Activated CD4-positive, alpha-beta memory T cell treated with anti-CD3 and anti-CD28 coated beads for 36 hours (primary cell): ENCODE results near the gene SLC18B1. TPM values are rescaled to one million over a fixed set of nuclear protein-coding genes. Genes with fewer than 3 reads are reported as not detected.

Experiments used
- CTCF ChIA-PET: fragments of 350-600 bp; sonication (Branson Sonifier 250); formaldehyde crosslinking; loops from one replicate; lab custom pipeline; 2021; ENCODE audit warnings: antibody characterized with exemption, inconsistent platforms; lab: Charles Lee
- POLR2A ChIA-PET: fragments of 350-600 bp; sonication (Branson Sonifier 250); formaldehyde crosslinking; loops from one replicate; lab custom pipeline; 2021; ENCODE audit warnings: antibody characterized with exemption; lab: Charles Lee
- DNase-seq: peaks from one replicate; pipeline ENCODE4 v3.0.0-alpha.2; 2020
- H3K27ac Mint-ChIP-seq: one replicate; pipeline ENCODE4 v1.8.0; 2021; ENCODE audit warnings: mixed read lengths
- H3K27me3 Mint-ChIP-seq: one replicate; pipeline ENCODE4 v1.8.0; 2021; ENCODE audit warnings: mixed read lengths
- H3K36me3 Mint-ChIP-seq: one replicate; pipeline ENCODE4 v1.8.0; 2021; ENCODE audit warnings: mixed read lengths
- H3K4me1 Mint-ChIP-seq: one replicate; pipeline ENCODE4 v1.8.0; 2021; ENCODE audit warnings: low read depth, mixed read lengths
- H3K4me3 Mint-ChIP-seq: one replicate; pipeline ENCODE4 v1.8.0; 2021; ENCODE audit warnings: mild to moderate bottlenecking, mixed read lengths
- H3K9me3 Mint-ChIP-seq: one replicate; pipeline ENCODE4 v1.8.0; 2021; ENCODE audit warnings: mixed read lengths
- intact Hi-C: fragments of 100-400 bp; cut with micrococcal nuclease; formaldehyde crosslinking; loops from one replicate; pipeline ENCODE4 v1.15.1; 2023
- total RNA-seq, 2 experiments: library from RNA; stranded (reverse); gene quantifications; one replicate each; pipeline ENCODE4 v1.2.3, GENCODE V29; 2021

Gene SLC18B1
- total RNA-seq, 2 experiments from 2014 or later, result 4.5 to 5.2 TPM

DNA sequence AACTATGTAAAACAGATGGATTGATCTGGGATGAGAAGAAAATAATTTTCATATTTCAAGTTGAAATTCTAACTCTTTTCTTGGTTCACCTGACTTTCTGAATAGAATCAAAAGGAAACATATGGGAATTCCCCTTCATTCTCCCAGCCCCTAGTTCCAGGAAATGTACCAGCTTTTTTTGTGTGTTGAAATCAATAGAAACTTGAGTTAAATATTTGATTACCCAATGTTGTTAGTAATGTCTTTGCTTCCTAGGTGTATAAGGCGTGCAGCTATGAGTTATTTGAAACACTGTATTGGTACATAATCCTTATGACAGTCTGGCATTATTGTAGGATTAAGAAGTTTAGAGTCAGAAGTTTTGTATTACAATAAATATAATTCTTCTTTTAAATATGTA lies 62.2 kb downstream of the SLC18B1 start:
- Mint-ChIP-seq H3K27ac (no peak overlapping the region), H3K27me3 (peaks cover 3% of the 10 kb centered on the region), H3K4me1 (peaks cover 17% of the 10 kb centered on the region), H3K36me3 (peaks cover 5% of the 10 kb centered on the region), H3K4me3 (no peak overlapping the region), H3K9me3 (peaks cover 5% of the 10 kb centered on the region)
- ChIA-PET POLR2A (interaction anchor here (0.7 kb wide), 1 partner anchor 76 kb away, joined by 3 read pairs; no protein-coding TSS in a partner anchor), CTCF (no interaction called here)
- DNase-seq, result no peak
- intact Hi-C loops, result loop anchor here (2.0 kb wide), 1 partner anchor 27 kb away; no protein-coding TSS in a partner anchor

DNA sequence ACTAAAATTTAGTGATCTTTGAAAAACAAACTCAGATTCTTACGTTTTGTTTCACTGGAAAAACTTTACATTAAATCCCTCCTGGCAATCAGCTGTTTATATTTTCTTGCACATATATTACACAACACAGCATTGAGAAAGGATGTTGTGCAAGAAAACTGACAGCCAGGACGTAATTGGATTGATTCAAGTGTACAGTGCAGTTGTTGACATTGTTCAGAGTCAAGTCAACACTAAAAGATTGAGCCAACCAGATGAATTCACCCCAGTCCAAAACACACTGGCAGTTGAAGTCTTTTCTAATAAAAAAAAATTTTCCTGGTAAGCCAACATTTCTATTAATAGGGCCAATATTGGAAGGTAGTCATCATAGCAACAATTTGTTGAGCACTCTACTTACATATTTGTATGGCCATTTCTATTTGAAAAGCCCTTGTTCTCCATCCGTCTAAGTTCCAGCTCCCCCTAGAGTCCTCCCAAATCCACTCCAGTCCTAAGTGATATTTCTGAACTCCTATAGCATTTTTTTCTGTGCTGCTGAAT lies 63.7 kb downstream of the SLC18B1 start:
- H3K27ac Mint-ChIP-seq, result no peak overlapping the region
- H3K4me1 Mint-ChIP-seq, result peaks cover 17% of the 10 kb centered on the region
- peaks cover 4% of the 10 kb centered on the region for H3K9me3 Mint-ChIP-seq
- peaks cover 3% of the 10 kb centered on the region for H3K27me3 Mint-ChIP-seq
- CTCF ChIA-PET, result no interaction called here
- intact Hi-C loops, result no loop called here
- DNase-seq, result no peak
- no peaks in the 10 kb centered on the region for H3K36me3 Mint-ChIP-seq
- POLR2A ChIA-PET, result no interaction called here
- H3K4me3 Mint-ChIP-seq, result no peak overlapping the region

DNA sequence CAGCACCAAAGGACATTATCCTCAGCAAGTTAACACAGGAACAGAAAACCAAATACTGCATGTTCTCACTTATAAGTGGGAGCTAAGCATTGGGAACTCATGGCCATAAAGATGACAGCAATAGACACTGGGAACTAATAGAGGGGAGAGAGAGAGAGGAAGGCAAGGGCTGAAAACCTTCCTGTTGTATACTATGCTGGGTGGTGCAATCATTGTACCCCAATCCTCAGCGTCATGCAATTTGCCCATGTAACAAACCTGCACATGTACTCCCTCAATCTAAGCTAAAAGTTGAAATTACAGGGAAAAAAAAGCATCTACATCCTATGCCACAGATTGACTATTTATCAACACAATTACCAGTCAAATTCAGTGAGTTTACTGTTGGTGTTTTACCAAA lies 64.6 kb downstream of the SLC18B1 start:
- DNase-seq, result no peak
- peaks cover 3% of the 10 kb centered on the region for H3K27me3 Mint-ChIP-seq
- no peaks in the 10 kb centered on the region for H3K36me3 Mint-ChIP-seq
- no peaks in the 10 kb centered on the region for H3K9me3 Mint-ChIP-seq
- intact Hi-C loops, result no loop called here
- H3K4me1 Mint-ChIP-seq, result peaks cover 17% of the 10 kb centered on the region
- POLR2A ChIA-PET, result no interaction called here
- H3K27ac Mint-ChIP-seq, result no peak overlapping the region
- CTCF ChIA-PET, result interaction anchor here (0.6 kb wide), 1 partner anchor 49 kb away, joined by 3 read pairs; no protein-coding TSS in a partner anchor
- no peak overlapping the region for H3K4me3 Mint-ChIP-seq

DNA sequence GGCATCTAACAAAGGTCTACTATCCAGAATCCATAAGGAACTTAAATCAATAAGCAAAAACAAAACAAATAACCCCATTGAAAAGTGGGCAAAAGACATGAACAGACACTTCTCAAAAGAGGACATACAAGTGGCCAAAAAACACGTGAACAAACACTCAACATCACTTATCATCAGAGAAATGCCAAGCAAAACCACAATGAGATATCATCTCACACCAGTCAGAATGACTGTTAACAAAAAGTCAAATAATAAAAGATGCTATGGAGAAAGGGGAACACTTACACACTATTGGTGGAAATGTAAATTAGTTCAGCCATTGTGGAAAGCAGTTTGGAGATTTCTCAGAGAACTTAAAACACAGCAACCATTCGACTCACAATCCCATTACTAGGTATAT lies 65.2 kb downstream of the SLC18B1 start:
- no peak for DNase-seq
- Mint-ChIP-seq H3K4me3 (no peak overlapping the region), H3K4me1 (peaks cover 17% of the 10 kb centered on the region)

DNA sequence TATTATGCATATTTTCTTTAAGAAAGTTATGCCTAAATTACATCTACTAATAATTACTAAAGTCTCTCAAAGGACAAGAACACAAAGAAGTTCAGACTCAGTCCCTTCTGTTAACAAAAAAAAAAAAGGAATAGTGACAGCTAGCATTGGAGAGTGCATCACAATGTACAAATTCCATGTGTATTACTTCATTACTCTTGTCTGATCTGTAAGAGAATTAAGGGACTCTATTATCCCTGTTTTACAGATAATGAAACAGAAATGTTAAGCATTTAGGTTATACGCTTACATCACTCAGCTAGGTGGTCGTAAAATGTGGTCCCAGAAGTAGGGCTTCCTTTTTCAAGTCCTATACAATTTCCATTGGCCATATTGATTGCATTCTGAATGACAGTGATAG lies 67.4 kb downstream of the SLC18B1 start:
- Mint-ChIP-seq H3K9me3 (no peaks in the 10 kb centered on the region), H3K4me1 (peaks cover 9% of the 10 kb centered on the region), H3K27ac (no peak overlapping the region), H3K36me3 (no peaks in the 10 kb centered on the region), H3K27me3 (peaks cover 3% of the 10 kb centered on the region), H3K4me3 (no peak overlapping the region)
- intact Hi-C loops, result no loop called here
- DNase-seq, result no peak
- CTCF ChIA-PET, result no interaction called here
- POLR2A ChIA-PET, result no interaction called here

More for the DNA sequence above, 65.2 kb downstream of the SLC18B1 start:
- no peaks in the 10 kb centered on the region for H3K9me3 Mint-ChIP-seq
- no peak overlapping the region for H3K27ac Mint-ChIP-seq
- H3K27me3 Mint-ChIP-seq, result peaks cover 3% of the 10 kb centered on the region
- POLR2A ChIA-PET, result no interaction called here
- CTCF ChIA-PET, result no interaction called here
- H3K36me3 Mint-ChIP-seq, result no peaks in the 10 kb centered on the region
- intact Hi-C loops, result no loop called here

DNA sequence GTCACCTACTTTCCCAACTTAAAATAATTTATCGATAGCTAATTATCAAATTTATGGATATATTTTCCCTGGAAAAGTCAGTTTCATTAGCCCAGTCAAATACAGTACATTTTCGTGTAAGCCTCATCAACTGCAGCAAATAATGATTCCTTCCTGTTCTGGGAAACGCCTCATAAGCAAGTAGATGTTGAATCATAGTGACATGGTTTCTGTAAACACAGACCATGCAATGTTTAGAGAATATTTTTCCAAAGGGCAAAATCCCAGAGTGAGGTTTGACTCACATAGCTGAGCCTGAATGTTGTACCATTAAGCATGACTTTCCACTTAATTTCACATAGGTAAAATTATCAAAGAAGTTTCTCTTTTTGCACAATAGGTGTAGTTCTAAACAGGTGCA lies 67.9 kb downstream of the SLC18B1 start:
- CTCF ChIA-PET, result interaction anchor here (0.6 kb wide), 1 partner anchor 14 kb away, joined by 3 read pairs; no protein-coding TSS in a partner anchor
- no peak overlapping the region for H3K27ac Mint-ChIP-seq

DNA sequence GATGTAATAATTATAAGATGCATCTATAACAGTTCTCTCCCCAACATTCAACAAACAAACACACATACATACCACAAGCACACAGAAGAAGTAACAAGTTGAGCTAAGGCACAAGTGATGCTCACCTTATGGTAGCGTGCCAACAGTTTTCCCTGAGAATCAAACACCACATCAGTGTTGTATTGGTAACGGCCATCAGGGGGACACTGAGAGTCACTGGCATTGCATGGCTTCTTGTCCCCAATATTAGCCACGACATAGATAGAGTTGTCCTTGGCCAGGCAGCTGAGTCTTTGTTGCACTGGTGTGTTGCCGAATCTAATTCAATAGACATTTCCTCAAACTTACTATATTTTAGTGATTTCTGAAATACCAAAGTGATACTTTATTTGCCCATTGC lies 69.8 kb downstream of the SLC18B1 start:
- ChIA-PET POLR2A (no interaction called here), CTCF (interaction anchor here (1.6 kb wide), 1 partner anchor 59 kb away, joined by 5 read pairs; no protein-coding TSS in a partner anchor)
- no peak overlapping the region for H3K27ac Mint-ChIP-seq
- intact Hi-C loops, result loop anchor here (5.0 kb wide), 1 partner anchor 61 kb away; no protein-coding TSS in a partner anchor
- H3K4me1 Mint-ChIP-seq, result peaks cover 10% of the 10 kb centered on the region
- no peak overlapping the region for H3K4me3 Mint-ChIP-seq
- H3K27me3 Mint-ChIP-seq, result peaks cover 3% of the 10 kb centered on the region
- no peaks in the 10 kb centered on the region for H3K36me3 Mint-ChIP-seq
- no peak for DNase-seq
- H3K9me3 Mint-ChIP-seq, result no peaks in the 10 kb centered on the region

More for the DNA sequence above, 67.9 kb downstream of the SLC18B1 start:
- POLR2A ChIA-PET, result no interaction called here
- peaks cover 3% of the 10 kb centered on the region for H3K27me3 Mint-ChIP-seq
- intact Hi-C loops, result no loop called here
- no peak overlapping the region for H3K4me3 Mint-ChIP-seq
- no peaks in the 10 kb centered on the region for H3K36me3 Mint-ChIP-seq
- DNase-seq, result no peak
- H3K9me3 Mint-ChIP-seq, result no peaks in the 10 kb centered on the region
- H3K4me1 Mint-ChIP-seq, result peaks cover 10% of the 10 kb centered on the region

DNA sequence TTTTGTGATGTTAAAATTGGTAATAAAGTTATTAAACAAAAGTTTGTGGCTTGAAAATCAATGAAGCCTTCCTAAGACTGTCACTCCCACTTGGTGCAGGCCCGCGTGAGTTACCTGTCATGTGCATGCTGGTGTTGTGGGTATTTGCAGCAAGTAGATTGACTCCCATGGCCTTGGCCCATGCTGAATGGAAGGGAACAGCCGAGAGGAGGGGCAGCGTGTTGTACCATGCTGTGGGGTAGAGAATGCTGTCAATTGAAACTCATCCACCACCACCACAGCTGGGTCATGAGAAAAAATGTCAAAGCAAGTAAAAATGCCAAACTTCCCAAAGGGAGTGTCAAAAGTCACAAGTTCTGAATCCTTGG lies 71.8 kb downstream of the SLC18B1 start:
- Mint-ChIP-seq H3K27ac (no peak overlapping the region), H3K4me1 (peaks cover 10% of the 10 kb centered on the region), H3K27me3 (no peaks in the 10 kb centered on the region), H3K4me3 (no peak overlapping the region), H3K9me3 (no peaks in the 10 kb centered on the region), H3K36me3 (no peaks in the 10 kb centered on the region)
- DNase-seq, result no peak
- POLR2A ChIA-PET, result no interaction called here
- CTCF ChIA-PET, result no interaction called here
- intact Hi-C loops, result loop anchor here (5.0 kb wide), 1 partner anchor 59 kb away; no protein-coding TSS in a partner anchor

DNA sequence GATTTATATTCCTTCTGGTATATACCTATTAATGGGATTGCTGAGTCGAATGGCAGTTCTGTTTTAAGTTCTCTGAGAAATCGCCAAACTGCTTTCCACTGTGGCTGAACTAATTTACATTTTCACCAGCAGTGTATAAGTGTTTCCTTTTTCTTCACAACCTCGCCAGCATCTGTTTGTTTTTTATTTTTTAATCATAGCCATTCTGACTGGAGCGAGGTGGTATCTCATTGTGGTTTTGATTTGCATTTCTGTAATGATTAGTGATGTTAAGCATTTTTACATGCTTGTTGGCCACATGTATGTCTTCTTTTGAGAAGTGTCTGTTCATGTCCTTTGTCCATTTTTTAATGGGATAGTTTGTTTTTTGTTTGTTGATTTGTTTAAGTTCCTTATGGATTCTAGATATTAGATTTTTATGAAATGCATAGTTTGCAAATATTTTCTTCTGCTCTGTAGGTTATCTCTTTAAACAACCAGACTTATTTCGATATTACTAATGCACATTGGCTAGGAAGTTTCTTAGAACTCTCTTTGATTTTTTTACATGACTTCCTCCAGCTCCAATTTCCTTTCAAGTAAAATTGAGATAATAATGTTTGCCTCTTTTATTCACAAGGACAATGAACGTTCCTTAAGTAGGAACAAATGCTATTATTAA lies 72.4 kb downstream of the SLC18B1 start:
- intact Hi-C loops, result loop anchor here (5.0 kb wide), 1 partner anchor 59 kb away; no protein-coding TSS in a partner anchor
- Mint-ChIP-seq H3K27me3 (no peaks in the 10 kb centered on the region), H3K27ac (no peak overlapping the region), H3K4me1 (peaks cover 10% of the 10 kb centered on the region), H3K36me3 (no peaks in the 10 kb centered on the region), H3K4me3 (no peak overlapping the region), H3K9me3 (no peaks in the 10 kb centered on the region)
- POLR2A ChIA-PET, result no interaction called here
- DNase-seq, result no peak
- CTCF ChIA-PET, result no interaction called here

DNA sequence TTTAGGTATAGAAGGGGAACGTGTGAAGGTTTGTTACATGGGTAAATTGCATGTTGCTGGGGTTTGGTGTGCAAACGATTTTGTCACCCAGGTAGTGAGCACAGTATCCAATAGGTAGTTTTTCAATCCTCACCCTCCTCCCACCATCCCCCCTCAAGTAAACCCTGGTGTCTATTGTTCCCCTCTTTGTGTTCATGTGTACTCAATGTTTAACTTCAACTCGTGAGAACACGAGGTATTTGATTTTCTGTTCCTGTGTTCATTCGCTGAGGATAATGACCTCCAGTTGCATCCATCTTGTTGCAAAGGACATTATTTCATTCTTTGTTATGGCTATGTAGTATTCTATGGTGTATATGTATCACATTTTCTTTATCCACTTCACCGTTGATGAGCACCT lies 73.0 kb downstream of the SLC18B1 start:
- Mint-ChIP-seq H3K4me1 (peaks cover 10% of the 10 kb centered on the region), H3K9me3 (no peaks in the 10 kb centered on the region), H3K36me3 (no peaks in the 10 kb centered on the region), H3K27ac (no peak overlapping the region), H3K27me3 (no peaks in the 10 kb centered on the region), H3K4me3 (no peak overlapping the region)
- CTCF ChIA-PET, result interaction anchor here (0.6 to 0.9 kb wide), 2 partner anchors 55 to 56 kb away, joined by 3 to 5 read pairs; no protein-coding TSS in a partner anchor
- no peak for DNase-seq
- POLR2A ChIA-PET, result no interaction called here
- intact Hi-C loops, result loop anchor here (5.0 kb wide), 1 partner anchor 58 kb away; no protein-coding TSS in a partner anchor

DNA sequence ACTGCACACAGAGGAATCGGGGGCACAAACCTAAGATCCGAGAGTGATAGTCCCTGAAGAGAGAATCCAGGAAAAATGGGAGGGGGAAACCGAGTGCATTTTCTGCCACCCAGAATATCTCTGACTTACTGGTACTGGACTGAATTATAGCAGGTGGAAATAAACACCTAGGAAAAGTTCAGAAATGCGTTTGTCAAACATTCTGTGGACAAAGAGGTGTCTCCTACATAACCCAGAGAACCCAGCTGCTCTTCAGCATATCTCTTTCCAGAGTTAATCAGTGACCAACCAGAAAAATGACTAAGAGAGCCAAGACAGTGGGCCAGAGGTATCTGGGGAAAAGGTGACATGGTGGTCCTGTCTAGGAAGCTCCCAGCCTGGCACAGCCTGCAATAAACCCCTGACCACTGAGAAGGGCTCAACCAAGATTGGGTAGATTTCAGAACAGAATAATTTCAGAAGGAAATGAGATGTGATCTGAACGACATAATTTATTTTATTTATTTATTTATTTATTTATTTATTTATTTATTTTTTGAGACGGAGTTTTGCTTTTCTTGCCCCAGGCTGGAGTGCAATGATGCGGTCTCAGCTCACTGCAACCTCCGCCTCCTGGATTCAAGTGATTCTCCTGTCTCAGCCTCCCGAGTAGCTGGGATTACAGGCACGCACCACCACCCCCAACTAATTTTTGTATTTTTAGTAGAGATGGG lies 78.5 kb downstream of the SLC18B1 start:
- H3K27ac Mint-ChIP-seq, result no peak overlapping the region
- no peak for DNase-seq
- no peaks in the 10 kb centered on the region for H3K4me1 Mint-ChIP-seq
- no peaks in the 10 kb centered on the region for H3K9me3 Mint-ChIP-seq
- H3K36me3 Mint-ChIP-seq, result no peaks in the 10 kb centered on the region
- H3K4me3 Mint-ChIP-seq, result no peak overlapping the region
- intact Hi-C loops, result no loop called here
- CTCF ChIA-PET, result no interaction called here
- POLR2A ChIA-PET, result no interaction called here
- no peaks in the 10 kb centered on the region for H3K27me3 Mint-ChIP-seq
